HuH-7 (cell line): ENCODE results near the gene MAML1.

Experiments used
- DNase-seq: peaks from one replicate; pipeline ENCODE4 v3.0.0; 2011; ENCODE audit warnings: low spot score

MAML1 gene

DNA sequence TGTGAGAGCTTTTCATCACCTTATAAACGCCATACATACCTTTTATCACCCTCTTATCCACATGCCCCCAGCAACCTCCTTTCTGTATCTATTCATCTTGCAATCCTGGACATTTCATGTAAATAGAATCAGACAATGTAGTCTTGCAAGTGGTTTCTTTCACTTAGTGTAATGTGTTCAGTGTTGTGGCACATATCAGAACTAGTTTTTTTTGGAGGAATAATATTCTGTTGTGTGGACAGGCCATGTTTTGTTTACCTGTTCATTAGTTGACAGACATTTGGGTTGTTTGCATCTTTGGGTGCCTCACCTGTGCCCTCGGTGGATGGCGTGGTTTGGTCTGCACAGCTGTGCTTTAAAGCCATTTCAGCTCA is 89.4 kb downstream of the MAML1 start:
- DNase-seq = no peak

DNA sequence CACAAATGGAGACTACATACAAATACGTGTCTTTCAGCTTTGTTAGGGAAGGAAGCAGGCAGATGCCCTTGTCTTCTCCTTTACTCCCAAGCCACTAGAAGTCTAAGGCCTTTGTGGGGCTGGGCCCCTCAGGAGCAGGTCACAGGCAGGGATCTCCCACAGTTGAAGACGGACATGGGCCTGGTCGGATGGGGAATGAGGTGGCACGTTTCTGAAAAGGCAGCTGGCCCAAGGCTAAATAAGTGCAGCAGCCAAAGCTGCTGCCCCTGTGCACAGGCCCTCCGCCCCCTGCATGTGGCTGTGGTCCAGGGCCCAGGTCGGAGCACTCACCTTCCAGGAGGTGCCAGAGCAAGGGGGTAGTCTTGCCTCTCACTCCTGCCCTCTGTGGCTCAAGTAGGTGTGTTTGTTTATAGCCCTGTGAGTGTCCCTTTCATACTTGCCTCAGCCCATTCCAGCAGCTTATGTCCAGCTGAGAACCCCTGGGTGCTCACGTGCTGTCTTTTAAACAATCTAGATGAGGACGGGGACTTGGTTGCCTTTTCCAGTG is 89.9 kb downstream of the MAML1 start:
- DNase-seq = no peak

DNA sequence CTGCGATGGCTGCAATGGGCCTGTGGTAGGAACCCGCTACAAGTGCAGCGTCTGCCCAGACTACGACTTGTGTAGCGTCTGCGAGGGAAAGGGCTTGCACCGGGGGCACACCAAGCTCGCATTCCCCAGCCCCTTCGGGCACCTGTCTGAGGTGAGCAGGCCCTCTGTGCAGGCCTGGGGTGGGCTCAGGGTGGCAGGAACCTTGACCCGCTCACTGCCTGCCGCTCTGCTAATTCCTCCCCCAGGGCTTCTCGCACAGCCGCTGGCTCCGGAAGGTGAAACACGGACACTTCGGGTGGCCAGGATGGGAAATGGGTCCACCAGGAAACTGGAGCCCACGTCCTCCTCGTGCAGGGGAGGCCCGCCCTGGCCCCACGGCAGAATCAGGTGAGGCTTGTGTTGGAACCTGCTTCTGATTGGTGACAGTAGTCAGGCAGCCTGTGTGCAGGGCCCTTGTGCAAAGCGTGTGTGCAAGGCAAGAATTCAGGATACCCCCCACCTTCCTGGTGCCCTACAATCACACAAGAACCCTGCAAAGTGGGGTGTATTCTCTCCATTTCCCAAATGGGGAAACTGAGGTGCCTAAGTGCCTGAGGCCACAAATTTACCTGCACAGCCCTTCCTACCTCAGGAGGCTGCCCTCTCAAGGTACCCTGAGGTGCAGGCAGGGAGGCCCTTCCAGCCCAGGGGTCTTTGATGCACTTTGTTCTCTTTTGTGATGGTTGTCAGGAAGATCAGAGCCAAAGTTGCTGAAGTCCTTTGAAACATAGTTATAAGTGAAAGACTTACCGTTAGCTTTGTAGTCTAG is 91.5 kb downstream of the MAML1 start:
- DNase-seq = no peak

DNA sequence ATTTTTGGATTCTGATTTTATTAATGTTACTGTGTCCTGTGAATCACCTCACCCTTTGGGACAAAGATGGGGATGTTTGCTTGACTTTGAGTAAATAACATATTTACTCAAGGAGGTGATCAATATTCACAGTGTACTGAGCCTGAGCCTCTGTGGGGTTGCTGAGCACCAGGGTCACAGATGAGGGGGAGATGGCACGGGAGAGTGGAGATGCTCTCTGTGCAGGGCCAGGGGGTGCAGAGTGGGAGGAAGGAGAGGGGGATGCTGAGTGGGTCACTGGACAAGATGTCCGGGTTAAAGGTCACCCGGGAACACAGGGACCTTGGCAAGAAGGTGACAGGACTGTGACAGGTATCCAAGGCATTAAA is 92.1 kb downstream of the MAML1 start:
- DNase-seq = no peak

DNA sequence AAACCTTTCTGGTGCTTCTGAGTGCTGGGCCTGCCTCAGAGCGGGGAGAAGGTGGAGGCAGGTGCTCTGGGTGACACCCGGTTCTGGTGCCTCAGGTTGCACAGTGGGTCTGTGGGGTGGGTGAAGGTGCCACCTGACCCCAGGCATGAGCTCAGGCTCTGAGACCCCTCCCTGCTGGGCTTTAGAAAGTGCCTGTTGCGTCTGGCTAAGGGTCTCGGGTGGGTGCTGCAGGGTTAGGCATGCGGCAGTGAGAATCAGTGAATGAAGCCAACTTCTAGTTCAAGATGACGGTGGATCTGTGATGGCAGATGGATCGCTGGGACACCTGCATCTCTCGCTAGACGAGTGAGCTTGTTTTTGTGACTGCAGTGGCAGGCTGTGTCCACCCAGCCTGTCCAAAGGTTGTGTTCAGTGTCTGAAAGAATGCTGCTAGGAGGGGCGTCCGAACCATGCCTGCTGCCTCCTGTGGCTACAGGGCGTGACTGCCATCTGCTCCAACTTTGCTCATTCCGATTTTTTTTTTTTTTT is 93.1 kb downstream of the MAML1 start:
- peak; percentile 70 for DNase-seq
